Measurements from ENCODE around the gene MSRB3.
"Not testable (repeated sequence)": the region's sequence is repeated elsewhere in the genome, so short reads cannot be mapped to it uniquely, and the experiment has no call there.

The MSRB3 gene

GRCh38 chr12:65306366-65307168 is 28.1 kb downstream of the MSRB3 start:
- Histone ChIP-seq H3K27ac (ENCODE audit: low read depth in 2 of 2, low read length in 2 of 2) (no peak overlapping the region), H3K9ac (ENCODE audit: low read depth in 1 of 2, low read length in 2 of 2) (no peak overlapping the region), H3K27me3 (ENCODE audit: control insufficient read depth in 2 of 2, insufficient read depth in 2 of 2, low read length in 2 of 2) (peaks cover 0 to 3% of the 10 kb centered on the region in 2 donors), H3K36me3 (ENCODE audit: control insufficient read depth in 2 of 2, insufficient read depth in 2 of 2, low read length in 2 of 2) (no peaks in the 10 kb centered on the region), H3K4me3 (ENCODE audit: low read length in 2 of 2) (no peak overlapping the region), H3K9me3 (ENCODE audit: control insufficient read depth in 2 of 2, low read length in 2 of 2) (no peaks in the 10 kb centered on the region), H3K4me1 (ENCODE audit: control insufficient read depth in 2 of 2, insufficient read depth in 2 of 2, low read length in 2 of 2) (no peaks in the 10 kb centered on the region)

- no peak overlapping the region for H3K9ac ChIP-seq (ENCODE audit: low read depth in 1 of 2, low read length in 2 of 2)
- H3K27ac ChIP-seq (ENCODE audit: low read depth in 2 of 2, low read length in 2 of 2): no peak overlapping the region
- H3K4me1 ChIP-seq (ENCODE audit: control insufficient read depth in 2 of 2, insufficient read depth in 2 of 2, low read length in 2 of 2): no peaks in the 10 kb centered on the region
- H3K36me3 ChIP-seq (ENCODE audit: control insufficient read depth in 2 of 2, insufficient read depth in 2 of 2, low read length in 2 of 2): no peaks in the 10 kb centered on the region
- peaks cover 0 to 3% of the 10 kb centered on the region in 2 donors for H3K27me3 ChIP-seq (ENCODE audit: control insufficient read depth in 2 of 2, insufficient read depth in 2 of 2, low read length in 2 of 2)
- no peaks in the 10 kb centered on the region for H3K9me3 ChIP-seq (ENCODE audit: control insufficient read depth in 2 of 2, low read length in 2 of 2)
- H3K4me3 ChIP-seq (ENCODE audit: low read length in 2 of 2): no peak overlapping the region
Measured at GRCh38 chr12:65307169-65307501, 28.7 kb downstream of the MSRB3 start.

GRCh38 chr12:65308006-65308405 is 29.5 kb downstream of the MSRB3 start:
- H3K27ac ChIP-seq (ENCODE audit: low read depth in 2 of 2, low read length in 2 of 2): no peak overlapping the region
- no peaks in the 10 kb centered on the region for H3K4me1 ChIP-seq (ENCODE audit: control insufficient read depth in 2 of 2, insufficient read depth in 2 of 2, low read length in 2 of 2)
- peaks cover 0 to 3% of the 10 kb centered on the region in 2 donors for H3K27me3 ChIP-seq (ENCODE audit: control insufficient read depth in 2 of 2, insufficient read depth in 2 of 2, low read length in 2 of 2)
- H3K4me3 ChIP-seq (ENCODE audit: low read length in 2 of 2): no peak overlapping the region
- no peak overlapping the region for H3K9ac ChIP-seq (ENCODE audit: low read depth in 1 of 2, low read length in 2 of 2)
- H3K36me3 ChIP-seq (ENCODE audit: control insufficient read depth in 2 of 2, insufficient read depth in 2 of 2, low read length in 2 of 2): no peaks in the 10 kb centered on the region
- H3K9me3 ChIP-seq (ENCODE audit: control insufficient read depth in 2 of 2, low read length in 2 of 2): no peaks in the 10 kb centered on the region

- Histone ChIP-seq H3K4me3 (ENCODE audit: low read length in 2 of 2) (no peak overlapping the region), H3K27me3 (ENCODE audit: control insufficient read depth in 2 of 2, insufficient read depth in 2 of 2, low read length in 2 of 2) (peaks cover 0 to 2% of the 10 kb centered on the region in 2 donors), H3K36me3 (ENCODE audit: control insufficient read depth in 2 of 2, insufficient read depth in 2 of 2, low read length in 2 of 2) (no peaks in the 10 kb centered on the region), H3K4me1 (ENCODE audit: control insufficient read depth in 2 of 2, insufficient read depth in 2 of 2, low read length in 2 of 2) (no peaks in the 10 kb centered on the region), H3K27ac (ENCODE audit: low read depth in 2 of 2, low read length in 2 of 2) (no peak overlapping the region), H3K9me3 (ENCODE audit: control insufficient read depth in 2 of 2, low read length in 2 of 2) (no peaks in the 10 kb centered on the region), H3K9ac (ENCODE audit: low read depth in 1 of 2, low read length in 2 of 2) (no peak overlapping the region)
Measured at GRCh38 chr12:65308601-65309071, 30.2 kb downstream of the MSRB3 start.

- Histone ChIP-seq H3K9ac (ENCODE audit: low read depth in 1 of 2, low read length in 2 of 2) (no peak overlapping the region), H3K27me3 (ENCODE audit: control insufficient read depth in 2 of 2, insufficient read depth in 2 of 2, low read length in 2 of 2) (no peaks in the 10 kb centered on the region), H3K4me1 (ENCODE audit: control insufficient read depth in 2 of 2, insufficient read depth in 2 of 2, low read length in 2 of 2) (no peaks in the 10 kb centered on the region), H3K4me3 (ENCODE audit: low read length in 2 of 2) (no peak overlapping the region), H3K36me3 (ENCODE audit: control insufficient read depth in 2 of 2, insufficient read depth in 2 of 2, low read length in 2 of 2) (no peaks in the 10 kb centered on the region), H3K9me3 (ENCODE audit: control insufficient read depth in 2 of 2, low read length in 2 of 2) (no peaks in the 10 kb centered on the region), H3K27ac (ENCODE audit: low read depth in 2 of 2, low read length in 2 of 2) (no peak overlapping the region)
Measured at GRCh38 chr12:65311260-65311659, 32.8 kb downstream of the MSRB3 start.

- no peaks in the 10 kb centered on the region for H3K4me1 ChIP-seq (ENCODE audit: control insufficient read depth in 2 of 2, insufficient read depth in 2 of 2, low read length in 2 of 2)
- no peak overlapping the region for H3K4me3 ChIP-seq (ENCODE audit: low read length in 2 of 2)
- no peak overlapping the region for H3K9ac ChIP-seq (ENCODE audit: low read depth in 1 of 2, low read length in 2 of 2)
- no peak overlapping the region for H3K27ac ChIP-seq (ENCODE audit: low read depth in 2 of 2, low read length in 2 of 2)
- H3K36me3 ChIP-seq (ENCODE audit: control insufficient read depth in 2 of 2, insufficient read depth in 2 of 2, low read length in 2 of 2): no peaks in the 10 kb centered on the region
- no peaks in the 10 kb centered on the region for H3K27me3 ChIP-seq (ENCODE audit: control insufficient read depth in 2 of 2, insufficient read depth in 2 of 2, low read length in 2 of 2)
- H3K9me3 ChIP-seq (ENCODE audit: control insufficient read depth in 2 of 2, low read length in 2 of 2): no peaks in the 10 kb centered on the region
Measured at GRCh38 chr12:65313719-65314317, 35.3 kb downstream of the MSRB3 start.

- not testable (repeated sequence) for H3K27me3 ChIP-seq (ENCODE audit: control insufficient read depth in 2 of 2, insufficient read depth in 2 of 2, low read length in 2 of 2); H3K9ac ChIP-seq (ENCODE audit: low read depth in 1 of 2, low read length in 2 of 2); H3K4me1 ChIP-seq (ENCODE audit: control insufficient read depth in 2 of 2, insufficient read depth in 2 of 2, low read length in 2 of 2); H3K27ac ChIP-seq (ENCODE audit: low read depth in 2 of 2, low read length in 2 of 2); H3K9me3 ChIP-seq (ENCODE audit: control insufficient read depth in 2 of 2, low read length in 2 of 2); H3K36me3 ChIP-seq (ENCODE audit: control insufficient read depth in 2 of 2, insufficient read depth in 2 of 2, low read length in 2 of 2); H3K4me3 ChIP-seq (ENCODE audit: low read length in 2 of 2)
Measured at GRCh38 chr12:65315238-65315637, 36.8 kb downstream of the MSRB3 start.

- no peaks in the 10 kb centered on the region for H3K36me3 ChIP-seq (ENCODE audit: control insufficient read depth in 2 of 2, insufficient read depth in 2 of 2, low read length in 2 of 2)
Measured at GRCh38 chr12:65318186-65318685, 39.8 kb downstream of the MSRB3 start.

GRCh38 chr12:65319688-65320200 is 41.3 kb downstream of the MSRB3 start:
- Histone ChIP-seq H3K4me1 (ENCODE audit: control insufficient read depth in 2 of 2, insufficient read depth in 2 of 2, low read length in 2 of 2) (no peaks in the 10 kb centered on the region), H3K36me3 (ENCODE audit: control insufficient read depth in 2 of 2, insufficient read depth in 2 of 2, low read length in 2 of 2) (no peaks in the 10 kb centered on the region), H3K27ac (ENCODE audit: low read depth in 2 of 2, low read length in 2 of 2) (no peak overlapping the region), H3K27me3 (ENCODE audit: control insufficient read depth in 2 of 2, insufficient read depth in 2 of 2, low read length in 2 of 2) (no peaks in the 10 kb centered on the region), H3K4me3 (ENCODE audit: low read length in 2 of 2) (no peak overlapping the region), H3K9ac (ENCODE audit: low read depth in 1 of 2, low read length in 2 of 2) (no peak overlapping the region), H3K9me3 (ENCODE audit: control insufficient read depth in 2 of 2, low read length in 2 of 2) (no peaks in the 10 kb centered on the region)

More at GRCh38 chr12:65318186-65318685, 39.8 kb downstream of the MSRB3 start:
- no peaks in the 10 kb centered on the region for H3K9me3 ChIP-seq (ENCODE audit: control insufficient read depth in 2 of 2, low read length in 2 of 2)
- H3K4me1 ChIP-seq (ENCODE audit: control insufficient read depth in 2 of 2, insufficient read depth in 2 of 2, low read length in 2 of 2): no peaks in the 10 kb centered on the region
- H3K4me3 ChIP-seq (ENCODE audit: low read length in 2 of 2): no peak overlapping the region
- H3K27me3 ChIP-seq (ENCODE audit: control insufficient read depth in 2 of 2, insufficient read depth in 2 of 2, low read length in 2 of 2): no peaks in the 10 kb centered on the region
- H3K9ac ChIP-seq (ENCODE audit: low read depth in 1 of 2, low read length in 2 of 2): no peak overlapping the region
- no peak overlapping the region for H3K27ac ChIP-seq (ENCODE audit: low read depth in 2 of 2, low read length in 2 of 2)

GRCh38 chr12:65323070-65323469 is 44.6 kb downstream of the MSRB3 start:
- H3K4me3 ChIP-seq (ENCODE audit: low read length in 2 of 2): no peak overlapping the region
- no peaks in the 10 kb centered on the region for H3K27me3 ChIP-seq (ENCODE audit: control insufficient read depth in 2 of 2, insufficient read depth in 2 of 2, low read length in 2 of 2)
- no peaks in the 10 kb centered on the region for H3K9me3 ChIP-seq (ENCODE audit: control insufficient read depth in 2 of 2, low read length in 2 of 2)
- H3K27ac ChIP-seq (ENCODE audit: low read depth in 2 of 2, low read length in 2 of 2): no peak overlapping the region
- H3K9ac ChIP-seq (ENCODE audit: low read depth in 1 of 2, low read length in 2 of 2): no peak overlapping the region
- no peaks in the 10 kb centered on the region for H3K4me1 ChIP-seq (ENCODE audit: control insufficient read depth in 2 of 2, insufficient read depth in 2 of 2, low read length in 2 of 2)
- no peaks in the 10 kb centered on the region for H3K36me3 ChIP-seq (ENCODE audit: control insufficient read depth in 2 of 2, insufficient read depth in 2 of 2, low read length in 2 of 2)
